Testis (tissue), 3 donors: ENCODE results near the gene MEST. TPM values are rescaled to one million over a fixed set of nuclear protein-coding genes. Genes with fewer than 3 reads are reported as not detected.
"Not testable (repeated sequence)": the region's sequence is repeated elsewhere in the genome, so short reads cannot be mapped to it uniquely, and the experiment has no call there.

ENCODE experiments used
- DNase-seq: peaks from one replicate; pipeline ENCODE4 v3.0.0-alpha.2; 2019
- H3K27ac ChIP-seq, 2 donors: fragments of 200-600 bp; sonication (generic); one replicate each; pipeline ENCODE4 v1.5.1; 2019
- H3K27me3 ChIP-seq: fragments of 200-600 bp; sonication (generic); one replicate; pipeline ENCODE4 v1.5.1; 2019
- H3K36me3 ChIP-seq: fragments of 200-600 bp; sonication (generic); one replicate; pipeline ENCODE4 v1.5.1; 2017; ENCODE audit warnings: low read depth; ENCODE audit errors: missing control alignments
- H3K4me1 ChIP-seq: fragments of 200-600 bp; sonication (generic); one replicate; pipeline ENCODE4 v1.5.1; 2019
- H3K4me3 ChIP-seq, 2 donors: fragments of 200-600 bp; sonication (generic); one replicate each; pipeline ENCODE4 v1.5.1; 2017 to 2019
- H3K9me3 ChIP-seq: fragments of 200-600 bp; sonication (generic); one replicate; pipeline ENCODE4 v1.5.1; 2017
- POLR2A ChIP-seq: fragments of 450-650 bp; IDR thresholded peaks from one replicate; pipeline ENCODE4 v1.6.1; 2017; ENCODE audit warnings: antibody characterized with exemption, mild to moderate bottlenecking, moderate library complexity
- WGBS, 2 donors: methylation state at CpG; one replicate each; pipeline ENCODE4 v1.1.5; 2018; 5-methylcytosine and 5-hydroxymethylcytosine counted together
- intact Hi-C: fragments of 100-400 bp; cut with DNase I; formaldehyde crosslinking; loops from one replicate; pipeline ENCODE4 v1.15.1; 2023; ENCODE audit warnings: low total_unique reads
- polyA plus RNA-seq: library from polyadenylated mRNA; stranded (reverse); fragments of 350-450 nt; fragmentation: Illumina TruSeq; extraction: RNeasy Lipid Tissue Mini Kit (QIAGEN cat#74804); gene quantifications from one replicate; pipeline ENCODE4 v1.2.3, GENCODE V29; 2014; ENCODE audit warnings: low read depth, low replicate concordance; ENCODE audit not compliant: insufficient read depth
- total RNA-seq, 2 donors: library from RNA; depleted of rRNA; stranded (reverse); fragments of >200 nt; gene quantifications; one replicate each; pipeline ENCODE4 v1.2.3, GENCODE V29; 2016
- TF ChIP-seq, protein P1 (sequence below), 3 experiments: fragments of 450-650 bp in 2 of 3; fragments of 200-600 bp in 1 of 3; sonication (generic) in 1 of 3; IDR thresholded peaks; one replicate each; pipeline ENCODE4 v1.5.1; 2016 to 2019; ENCODE audit warnings: antibody characterized with exemption in 3 of 3, mild to moderate bottlenecking in 2 of 3, moderate library complexity in 1 of 3

Gene MEST
- total and polyA plus RNA-seq, 3 donors from 2014 or later, result 32.5 to 65.2 (median 36.5) TPM

- no peak for DNase-seq
- H3K27ac ChIP-seq, result no peak overlapping the region
- H3K4me1 ChIP-seq, result peaks cover 17% of the 10 kb centered on the region
- intact Hi-C loops, result no loop called here
- H3K9me3 ChIP-seq, result no peaks in the 10 kb centered on the region
- TF ChIP-seq, protein P1, sequence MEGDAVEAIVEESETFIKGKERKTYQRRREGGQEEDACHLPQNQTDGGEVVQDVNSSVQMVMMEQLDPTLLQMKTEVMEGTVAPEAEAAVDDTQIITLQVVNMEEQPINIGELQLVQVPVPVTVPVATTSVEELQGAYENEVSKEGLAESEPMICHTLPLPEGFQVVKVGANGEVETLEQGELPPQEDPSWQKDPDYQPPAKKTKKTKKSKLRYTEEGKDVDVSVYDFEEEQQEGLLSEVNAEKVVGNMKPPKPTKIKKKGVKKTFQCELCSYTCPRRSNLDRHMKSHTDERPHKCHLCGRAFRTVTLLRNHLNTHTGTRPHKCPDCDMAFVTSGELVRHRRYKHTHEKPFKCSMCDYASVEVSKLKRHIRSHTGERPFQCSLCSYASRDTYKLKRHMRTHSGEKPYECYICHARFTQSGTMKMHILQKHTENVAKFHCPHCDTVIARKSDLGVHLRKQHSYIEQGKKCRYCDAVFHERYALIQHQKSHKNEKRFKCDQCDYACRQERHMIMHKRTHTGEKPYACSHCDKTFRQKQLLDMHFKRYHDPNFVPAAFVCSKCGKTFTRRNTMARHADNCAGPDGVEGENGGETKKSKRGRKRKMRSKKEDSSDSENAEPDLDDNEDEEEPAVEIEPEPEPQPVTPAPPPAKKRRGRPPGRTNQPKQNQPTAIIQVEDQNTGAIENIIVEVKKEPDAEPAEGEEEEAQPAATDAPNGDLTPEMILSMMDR (IDR thresholded peaks at IDR 0.05), result no peak
- TF ChIP-seq POLR2A, result no peak
- no peak overlapping the region for H3K4me3 ChIP-seq
- H3K27me3 ChIP-seq, result no peaks in the 10 kb centered on the region
- H3K36me3 ChIP-seq, result no peaks in the 10 kb centered on the region
- WGBS, 2 donors, result 83 to 85% methylated on average over 3 of the region's 3 CpGs
Observed at GRCh38 chr7:130446259-130446658, 45.6 kb upstream of the MEST start.

- H3K4me3 ChIP-seq, H3K27ac ChIP-seq, H3K4me1 ChIP-seq, DNase-seq, intact Hi-C loops, H3K36me3 ChIP-seq, H3K27me3 ChIP-seq, H3K9me3 ChIP-seq: not testable (repeated sequence)
- WGBS, 2 donors, result 89 to 93% methylated on average over 3 of the region's 3 CpGs
Observed at GRCh38 chr7:130451344-130451743, 40.5 kb upstream of the MEST start.

DNA sequence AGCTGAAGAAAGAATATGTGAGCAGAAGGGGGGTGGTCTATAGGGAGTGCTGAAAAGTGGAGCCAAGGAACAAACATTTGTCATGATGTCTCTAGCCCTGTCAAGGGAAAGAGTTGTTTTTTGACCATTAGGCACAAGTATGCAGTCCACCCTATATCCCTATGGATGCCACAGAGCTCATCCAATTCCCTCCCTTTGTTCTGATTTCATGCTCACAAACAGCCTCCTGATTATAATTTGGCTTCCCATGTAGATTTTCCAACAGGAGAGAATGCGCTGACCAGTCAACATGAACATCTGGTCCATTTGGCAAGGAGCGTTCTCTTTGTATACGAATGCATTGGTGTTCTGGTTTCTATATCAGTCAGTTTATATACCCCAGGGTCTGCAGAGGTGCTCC, 38.9 kb upstream of the MEST start:
- Histone ChIP-seq H3K27ac (no peak overlapping the region), H3K27me3 (no peaks in the 10 kb centered on the region), H3K4me1 (no peaks in the 10 kb centered on the region), H3K9me3 (no peaks in the 10 kb centered on the region), H3K4me3 (no peak overlapping the region), H3K36me3 (no peaks in the 10 kb centered on the region)
- intact Hi-C loops, result no loop called here
- no peak for TF ChIP-seq POLR2A
- TF ChIP-seq, protein P1 (IDR thresholded peaks at IDR 0.05), result no peak
- 65 to 71% methylated on average over 3 of the region's 3 CpGs for WGBS, 2 donors
- DNase-seq, result no peak

DNA sequence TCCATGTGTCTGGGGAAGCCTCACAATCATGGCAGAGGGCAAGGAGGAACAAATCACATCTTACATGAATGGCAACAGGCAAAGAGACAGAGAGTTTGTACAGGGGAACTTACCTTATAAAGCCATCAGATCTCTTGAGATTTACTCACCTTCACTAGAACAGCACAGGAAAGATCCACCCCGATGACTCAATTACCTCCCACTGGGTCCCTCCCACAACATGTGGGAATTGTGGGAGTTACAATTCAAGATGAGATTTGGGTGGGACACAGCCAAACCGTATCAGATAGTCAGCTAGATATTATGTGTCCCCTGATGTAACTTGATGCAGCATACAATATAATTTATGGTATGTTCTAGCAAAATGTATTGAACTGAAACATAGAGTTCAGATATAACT, 36.9 kb upstream of the MEST start:
- TF ChIP-seq POLR2A, result no peak
- TF ChIP-seq, protein P1 (IDR thresholded peaks at IDR 0.05), result no peak
- no peak overlapping the region for H3K27ac ChIP-seq
- no peaks in the 10 kb centered on the region for H3K27me3 ChIP-seq
- no peaks in the 10 kb centered on the region for H3K4me1 ChIP-seq
- no peak for DNase-seq
- H3K36me3 ChIP-seq, result no peaks in the 10 kb centered on the region
- H3K9me3 ChIP-seq, result no peaks in the 10 kb centered on the region
- intact Hi-C loops, result no loop called here
- WGBS, 2 donors, result 82 to 84% methylated on average over 2 of the region's 2 CpGs
- H3K4me3 ChIP-seq, result no peak overlapping the region

DNA sequence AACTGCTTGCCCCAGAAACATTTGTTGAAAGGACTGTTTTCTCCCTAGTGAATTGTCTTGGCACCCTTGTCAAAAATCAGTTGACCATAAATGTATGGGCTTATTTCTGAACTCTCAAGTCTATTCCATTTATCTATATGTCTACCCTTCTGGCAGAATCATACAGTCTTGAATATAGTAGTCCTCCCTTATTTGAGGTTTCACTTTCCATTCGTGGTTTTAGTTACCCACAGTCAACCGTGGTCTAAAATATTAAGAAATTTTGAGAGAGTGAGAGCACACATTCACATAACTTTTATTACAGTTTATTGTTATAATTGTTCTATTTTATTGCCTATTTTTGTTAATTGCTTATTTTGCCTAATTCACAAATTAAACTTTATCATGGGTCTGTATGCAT, 33.6 kb upstream of the MEST start:
- Histone ChIP-seq H3K4me3 (no peak overlapping the region), H3K27ac (no peak overlapping the region), H3K36me3 (no peaks in the 10 kb centered on the region), H3K4me1 (no peaks in the 10 kb centered on the region), H3K27me3 (no peaks in the 10 kb centered on the region), H3K9me3 (no peaks in the 10 kb centered on the region)
- TF ChIP-seq, protein P1 (IDR thresholded peaks at IDR 0.05), result no peak
- TF ChIP-seq POLR2A, result no peak
- WGBS, 2 donors, result 80 to 90% methylated on average over 2 of the region's 2 CpGs
- DNase-seq, result no peak
- intact Hi-C loops, result no loop called here
